NOMO-1 (cell line): ENCODE data around the gene KLRC2.
A peak's percentile ranks its signal among the peaks of the same experiment; 100 is the strongest.
"Not testable (repeated sequence)": the region's sequence is repeated elsewhere in the genome, so short reads cannot be mapped to it uniquely, and the experiment has no call there.

ENCODE experiments used
- DNase-seq, 2 experiments: peaks; one replicate each; lab custom pipeline; 2025; ENCODE audit not compliant: unreplicated experiment in 2 of 2; lab: John Stamatoyannopoulos, UW

KLRC2 gene

GRCh38 chr12:10435816-10436215 lies at the start of gene KLRC2:
Gene KLRC2, minus strand, starts transcription at chr12:10436010. Its CDS starts 24 bp downstream, at chr12:10435986.
- peak; percentile 6 to 18 for DNase-seq

- not testable (repeated sequence) for DNase-seq
These were observed 46.1 kb upstream of the KLRC2 start for GRCh38 chr12:10481901-10482300.

GRCh38 chr12:10472808-10473207 lies 37.0 kb upstream of the KLRC2 start:
- not testable (repeated sequence) for DNase-seq

- no peak for DNase-seq
These were observed 33.9 kb upstream of the KLRC2 start for GRCh38 chr12:10469701-10470100.

GRCh38 chr12:10466311-10466710 lies 30.5 kb upstream of the KLRC2 start:
- no peak for DNase-seq

GRCh38 chr12:10457760-10458159 lies 21.9 kb upstream of the KLRC2 start:
- DNase-seq: no peak

GRCh38 chr12:10456856-10457255 lies 21.0 kb upstream of the KLRC2 start:
- DNase-seq: no peak

GRCh38 chr12:10455766-10456165 lies 20.0 kb upstream of the KLRC2 start:
- DNase-seq: no peak

- no peak for DNase-seq
These were observed 18.7 kb upstream of the KLRC2 start for GRCh38 chr12:10454531-10454930.

GRCh38 chr12:10453156-10453555 lies 17.3 kb upstream of the KLRC2 start, which contains the start of gene KLRC1:
Gene KLRC1, minus strand, starts transcription at chr12:10453377. Its CDS starts 2,221 bp downstream, at chr12:10451156.
- no peak for DNase-seq

GRCh38 chr12:10448236-10448635 lies 12.4 kb upstream of the KLRC2 start:
- no peak for DNase-seq

GRCh38 chr12:10446052-10446451 lies 10.2 kb upstream of the KLRC2 start:
- not testable (repeated sequence) for DNase-seq

GRCh38 chr12:10441144-10441543 lies 5.3 kb upstream of the KLRC2 start:
- DNase-seq: not testable (repeated sequence)

- not testable (repeated sequence) for DNase-seq
These were observed 3.9 kb upstream of the KLRC2 start for GRCh38 chr12:10439608-10440274.

GRCh38 chr12:10437601-10438000 lies 1.8 kb upstream of the KLRC2 start:
- DNase-seq: not testable (repeated sequence)

- DNase-seq: peak in 1 of 2 experiments; percentile 15
These were observed 5.2 kb downstream of the KLRC2 start for GRCh38 chr12:10430623-10431022.

- not testable (repeated sequence) for DNase-seq
These were observed 9.9 kb downstream of the KLRC2 start for GRCh38 chr12:10425938-10426337.

GRCh38 chr12:10424260-10424899 lies 11.4 kb downstream of the KLRC2 start:
- DNase-seq: not testable (repeated sequence)

GRCh38 chr12:10422159-10422558 lies 13.7 kb downstream of the KLRC2 start:
- not testable (repeated sequence) for DNase-seq

- DNase-seq: not testable (repeated sequence)
These were observed 15.5 kb downstream of the KLRC2 start, which contains the start of gene KLRC3 for GRCh38 chr12:10420334-10420733. Gene KLRC3, minus strand, starts transcription at chr12:10420595. Its CDS starts 45 bp downstream, at chr12:10420550.

GRCh38 chr12:10409392-10409791 lies 26.4 kb downstream of the KLRC2 start, which contains the start of gene KLRC4:
Gene KLRC4, minus strand, starts transcription at chr12:10409757. Its CDS starts 182 bp downstream, at chr12:10409575.
- DNase-seq: peak in 1 of 2 experiments; percentile 18

GRCh38 chr12:10408842-10409241 lies 27.0 kb downstream of the KLRC2 start:
- DNase-seq: no peak
